GM21423 (cell line): Measurements from ENCODE around the gene OR4C6.

Experiments
- ATAC-seq: cut with Tn5 transposase; IDR thresholded peaks from one replicate; pipeline ENCODE4 v1.9.1; 2021; ENCODE audit warnings: mild to moderate bottlenecking, moderate library complexity; ENCODE audit not compliant: unreplicated experiment

The OR4C6 gene

DNA sequence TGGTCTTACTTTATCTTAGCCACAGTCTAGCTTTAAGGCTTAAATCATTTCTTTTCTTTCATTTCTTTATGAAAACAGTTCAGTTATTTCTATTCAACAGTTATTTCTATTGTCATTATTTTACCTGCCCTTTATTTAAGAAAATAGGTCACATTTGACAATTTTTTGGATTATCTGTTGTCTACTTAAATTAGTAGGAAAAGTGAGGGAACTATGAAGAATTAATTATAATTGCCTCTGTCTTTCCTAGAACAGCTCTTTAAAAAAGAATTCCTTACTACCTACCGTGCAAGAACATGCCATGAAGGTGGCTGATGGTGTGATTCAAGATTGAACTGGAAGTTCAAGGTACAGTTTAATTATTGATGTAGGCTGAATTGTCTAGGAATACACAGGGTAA is at the start of gene OR4C6:
TSS of gene OR4C6 (plus strand) at position 301 of the 400 bp plus-strand sequence. CDS start 2,966 bp downstream, outside the sequence.
- ATAC-seq, result no peak

- ATAC-seq, result no peak
These were observed 37.5 kb upstream of the OR4C6 start for GRCh38 chr11:55624531-55624930.

DNA sequence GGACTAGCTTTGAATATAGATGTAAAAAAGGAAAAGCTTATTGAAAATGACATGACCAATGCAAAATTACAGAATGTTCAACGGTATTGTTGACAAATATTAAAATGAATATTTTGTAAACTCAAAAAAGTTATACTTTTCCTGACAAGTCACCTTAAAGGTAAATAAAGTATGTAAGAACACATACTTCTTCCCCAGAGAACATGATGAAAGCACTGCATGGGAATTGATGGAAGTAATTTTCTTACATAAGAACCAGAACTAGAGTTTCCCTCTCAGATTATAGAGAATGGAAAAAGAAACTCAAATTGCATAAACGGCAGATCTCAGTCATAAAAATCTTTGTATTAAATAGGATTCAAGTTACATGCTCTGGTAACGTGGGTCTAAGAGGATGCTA is 27.2 kb upstream of the OR4C6 start, which contains the start of gene OR4P4:
TSS of gene OR4P4 (plus strand) at position 301 of the 400 bp plus-strand sequence.
- no peak for ATAC-seq

DNA sequence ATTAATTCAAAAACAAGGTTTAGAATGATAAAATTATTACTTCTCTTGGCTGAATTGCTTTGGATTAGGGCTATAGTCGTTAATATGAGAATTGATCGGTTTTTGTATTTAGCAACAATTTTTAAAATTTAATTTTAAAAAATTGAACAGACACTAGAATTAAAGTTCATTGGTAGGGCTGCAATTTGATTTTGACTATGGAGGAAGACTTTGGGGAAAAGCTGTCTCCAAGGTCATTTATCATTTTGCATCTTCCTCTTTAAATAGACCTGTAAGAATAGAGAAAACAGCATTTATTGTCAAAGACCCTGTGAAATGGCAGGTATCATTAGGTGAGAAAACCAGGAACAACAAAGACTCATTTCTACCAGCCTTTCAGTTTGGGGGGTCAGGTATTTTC is 14.0 kb upstream of the OR4C6 start, which contains the start of gene OR4S2:
TSS of gene OR4S2 (plus strand) at position 301 of the 400 bp plus-strand sequence. CDS start 2,577 bp downstream, outside the sequence.
- ATAC-seq, result no peak

GRCh38 chr11:55652560-55652959 is 9.4 kb upstream of the OR4C6 start:
- ATAC-seq, result no peak

- ATAC-seq, result no peak
These were observed 6.9 kb upstream of the OR4C6 start for GRCh38 chr11:55655096-55655495.

- ATAC-seq, result peak; percentile 96
These were observed 3.9 kb upstream of the OR4C6 start for GRCh38 chr11:55658031-55658573.

GRCh38 chr11:55658608-55659007 is 3.4 kb upstream of the OR4C6 start:
- ATAC-seq, result peak; percentile 35

GRCh38 chr11:55669376-55669775 is 7.4 kb downstream of the OR4C6 start:
- ATAC-seq, result no peak

- no peak for ATAC-seq
These were observed 11.9 kb downstream of the OR4C6 start for GRCh38 chr11:55673860-55674259.

DNA sequence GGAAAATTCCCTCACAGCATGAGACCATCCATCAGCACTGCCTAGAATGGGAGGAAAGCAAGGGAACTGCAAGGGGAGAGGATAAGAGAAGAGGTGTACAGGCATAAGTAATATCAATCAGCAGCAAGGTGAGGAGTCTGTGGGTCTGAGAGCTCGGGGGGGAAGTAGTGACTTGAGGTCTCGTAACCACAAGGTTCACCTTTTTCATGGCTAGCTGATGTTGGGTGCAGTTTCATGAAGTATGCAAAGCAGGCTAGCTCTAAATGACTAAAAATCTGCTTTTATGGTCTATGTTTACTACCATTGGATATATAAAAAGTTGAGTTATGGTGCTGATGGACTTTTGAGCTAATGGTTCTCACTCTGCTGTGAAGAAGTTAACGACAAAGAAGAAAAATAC is 35.8 kb downstream of the OR4C6 start:
- no peak for ATAC-seq

DNA sequence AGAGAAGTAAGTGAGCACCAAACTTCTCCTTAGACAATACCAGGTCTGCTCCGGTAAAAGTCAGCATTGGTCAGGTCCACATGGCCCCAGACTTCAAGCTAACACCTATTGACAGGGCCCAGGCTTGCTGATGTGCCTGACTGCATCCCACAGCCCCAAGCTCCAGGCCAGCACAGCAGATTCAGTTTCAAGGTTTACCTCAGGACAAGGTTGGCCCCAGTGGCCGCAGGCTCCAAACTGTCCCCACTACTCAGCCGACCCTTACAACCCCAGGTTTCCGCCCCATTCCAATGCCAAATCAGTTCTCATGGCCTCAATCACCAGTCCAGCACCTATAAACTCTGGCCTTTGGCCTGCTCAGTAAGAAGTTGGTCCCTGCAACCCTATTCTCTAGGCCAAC is 39.4 kb downstream of the OR4C6 start:
- ATAC-seq, result no peak

GRCh38 chr11:55707029-55707428 is 45.0 kb downstream of the OR4C6 start:
- no peak for ATAC-seq

DNA sequence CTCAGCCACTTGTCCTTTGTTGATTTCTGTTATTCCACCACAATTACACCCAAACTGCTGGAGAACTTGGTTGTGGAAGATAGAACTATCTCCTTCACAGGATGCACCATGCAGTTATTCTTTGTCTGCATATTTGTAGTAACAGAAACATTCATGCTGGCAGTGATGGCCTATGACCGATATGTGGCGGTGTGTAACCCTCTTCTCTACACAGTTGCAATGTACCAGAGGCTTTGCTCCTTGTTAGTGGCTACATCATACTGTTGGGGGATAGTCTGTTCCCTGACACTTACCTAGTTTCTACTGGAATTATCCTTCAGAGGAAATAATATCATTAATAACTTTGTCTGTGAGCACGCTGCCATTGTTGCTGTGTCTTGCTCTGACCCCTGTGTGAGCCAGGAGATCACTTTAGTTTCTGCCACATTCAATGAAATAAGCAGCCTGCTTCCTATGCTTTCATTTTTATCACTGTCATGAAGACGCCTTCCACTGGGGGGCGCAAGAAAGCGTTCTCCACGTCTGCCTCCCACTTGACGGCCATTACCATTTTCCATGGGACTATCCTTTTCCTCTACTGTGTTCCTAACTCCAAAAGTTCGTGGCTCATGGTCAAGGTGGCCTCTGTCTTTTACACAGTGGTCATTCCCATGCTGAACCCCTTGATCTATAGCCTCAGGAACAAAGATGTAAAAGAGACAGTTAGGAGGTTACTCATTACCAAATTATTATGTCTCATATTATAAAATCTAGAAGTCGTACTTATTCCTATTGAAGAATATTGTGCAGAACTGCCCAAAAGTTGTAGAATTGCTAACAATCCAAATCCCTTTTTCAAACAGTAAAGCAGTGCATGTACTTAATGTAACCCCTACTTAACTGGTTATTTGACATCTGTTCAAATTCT is 53.2 kb downstream of the OR4C6 start:
- ATAC-seq, result no peak
